Fibroblast of skin of left quadriceps (primary cell): ENCODE results near the gene EXOSC7.

Experiments used
- DNase-seq, 2 experiments: peaks; one replicate each; pipeline ENCODE4 v3.0.0-alpha.2; 2013; ENCODE audit warnings: low read depth in 2 of 2

Gene EXOSC7

GRCh38 chr3:45055411-45056143 lies 79.5 kb downstream of the EXOSC7 start:
- peak; percentile 58 to 64 for DNase-seq

DNA sequence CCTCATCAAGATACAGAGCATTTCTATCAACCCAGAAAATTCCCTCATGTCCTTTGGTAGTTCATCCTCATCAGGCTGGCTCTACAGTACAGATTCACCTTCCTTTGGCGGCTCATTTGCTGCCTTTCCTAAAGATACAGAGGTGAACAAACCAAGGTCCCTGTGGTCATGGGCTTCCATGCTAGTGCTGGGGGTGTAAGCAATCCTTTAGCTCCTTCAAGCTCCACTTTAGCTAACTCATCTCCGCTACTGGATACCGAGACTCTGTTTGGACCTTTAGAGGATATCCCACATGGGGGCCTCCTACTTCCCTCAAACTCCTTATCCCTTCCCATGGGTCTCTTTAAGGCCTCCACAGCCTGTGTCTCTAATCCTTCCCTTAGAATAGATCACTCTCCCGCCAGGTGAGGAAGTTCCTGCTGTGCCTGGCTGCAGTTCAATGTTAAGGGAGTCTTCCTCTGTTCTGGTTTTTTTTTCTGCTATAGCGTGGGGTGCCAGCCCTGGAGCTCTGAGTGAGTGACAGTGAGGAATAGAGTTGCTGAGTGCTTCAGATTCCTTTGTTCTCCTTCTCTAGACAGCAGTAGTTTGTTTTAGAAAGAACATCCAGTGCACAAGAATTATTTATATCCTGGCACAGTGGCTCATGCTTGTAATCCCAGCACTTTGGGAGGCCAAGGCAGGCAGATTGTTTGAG lies 80.7 kb downstream of the EXOSC7 start:
- no peak for DNase-seq

DNA sequence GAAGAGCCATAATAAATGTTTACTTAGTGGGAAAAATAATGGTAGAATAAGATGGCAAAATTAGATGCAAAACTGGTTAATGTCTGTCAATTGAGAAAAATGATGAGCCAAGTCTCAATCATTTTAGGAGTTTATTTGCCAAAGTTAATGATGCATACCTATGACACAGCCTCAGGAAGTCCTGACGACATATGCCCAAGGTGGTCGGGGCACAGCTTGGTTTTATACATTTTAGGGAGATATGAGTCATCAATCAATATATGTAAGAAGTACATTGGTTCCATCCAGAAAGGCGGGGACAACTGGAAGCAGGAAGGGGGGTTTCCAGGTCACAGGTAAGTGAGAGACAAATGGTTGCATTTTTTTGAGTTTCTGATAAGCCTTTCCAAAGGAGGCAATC lies 81.5 kb downstream of the EXOSC7 start:
- DNase-seq = no peak

GRCh38 chr3:45059132-45059531 lies 83.1 kb downstream of the EXOSC7 start:
- no peak for DNase-seq

DNA sequence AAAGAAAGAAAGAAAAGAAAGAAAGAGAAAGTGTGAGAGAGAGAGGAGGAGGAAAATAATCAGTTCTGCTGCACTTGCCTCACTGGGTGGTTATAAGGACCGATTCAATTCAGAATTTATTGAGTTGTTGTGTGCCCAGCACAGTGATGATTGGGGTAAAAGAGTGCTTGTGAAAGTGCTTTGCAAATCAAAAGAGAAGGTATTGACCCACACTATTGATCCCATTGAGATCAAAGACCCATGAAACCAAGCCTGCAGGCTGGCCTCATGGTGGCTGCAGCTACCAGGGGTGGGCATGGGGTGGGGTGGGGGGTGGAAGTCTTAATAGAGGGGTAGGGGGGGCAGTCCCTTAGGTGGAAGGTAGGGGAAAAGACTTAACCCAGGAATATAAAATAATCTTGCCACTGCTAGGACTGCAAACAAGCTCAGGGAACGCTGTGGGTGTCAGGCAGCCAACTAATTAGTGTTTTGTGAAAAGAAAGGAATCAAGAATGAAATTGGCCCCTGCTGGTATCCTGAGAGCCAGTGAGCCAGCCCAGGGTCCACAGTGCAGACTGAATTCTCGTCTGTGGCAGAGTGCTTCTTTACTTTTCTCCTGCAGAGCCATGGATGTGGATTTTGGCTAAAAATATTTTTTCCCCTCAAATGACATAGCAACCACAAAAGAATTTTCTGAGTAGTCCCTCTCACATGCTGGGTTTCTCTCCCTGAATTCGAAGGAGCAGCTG lies 84.3 kb downstream of the EXOSC7 start:
- no peak for DNase-seq
